Gastroesophageal sphincter (tissue), 3 donors: Measurements from ENCODE around the gene CHMP1B.

Experiments
- CTCF ChIP-seq, 4 experiments: fragments of 200-600 bp in 2 of 4; fragments of 450-650 bp in 2 of 4; sonication (generic) in 1 of 4; IDR thresholded peaks; one replicate each; pipeline ENCODE4 v1.5.1; 2017 to 2019; ENCODE audit warnings: antibody characterized with exemption in 4 of 4, mild to moderate bottlenecking in 2 of 4, moderate library complexity in 2 of 4
- POLR2AphosphoS5 ChIP-seq: sonication (generic); formaldehyde crosslinking; IDR thresholded peaks from one replicate; pipeline ENCODE4 v1.6.1; 2017; ENCODE audit warnings: antibody characterized with exemption

- TF ChIP-seq CTCF (IDR thresholded peaks at IDR 0.05) (no peak), POLR2AphosphoS5 (no peak)
Observed at GRCh38 chr18:11864471-11864870, 13.3 kb downstream of the CHMP1B start.
